NCI-H1694 treated with DMSO at 0.1 percent for 48 hours (cell line): ENCODE measurements around the gene NPIPA1.
"Not testable (repeated sequence)": the region's sequence is repeated elsewhere in the genome, so short reads cannot be mapped to it uniquely, and the experiment has no call there.

Source experiments
- DNase-seq: peaks from one replicate; lab custom pipeline; 2025; lab: John Stamatoyannopoulos, UW

Gene NPIPA1

GRCh38 chr16:14976971-14977736 is 39.9 kb downstream of the NPIPA1 start:
- not testable (repeated sequence) for DNase-seq

- not testable (repeated sequence) for DNase-seq
Observed at GRCh38 chr16:14978281-14978680, 41.0 kb downstream of the NPIPA1 start.

- DNase-seq = not testable (repeated sequence)
Observed at GRCh38 chr16:14978908-14979307, 41.7 kb downstream of the NPIPA1 start.

GRCh38 chr16:14981234-14981633 is 44.0 kb downstream of the NPIPA1 start:
- not testable (repeated sequence) for DNase-seq

GRCh38 chr16:14982521-14982920 is 45.3 kb downstream of the NPIPA1 start:
- not testable (repeated sequence) for DNase-seq

- not testable (repeated sequence) for DNase-seq
Observed at GRCh38 chr16:14988092-14988491, 50.8 kb downstream of the NPIPA1 start.

GRCh38 chr16:14988661-14989191 is 51.5 kb downstream of the NPIPA1 start:
- not testable (repeated sequence) for DNase-seq

- DNase-seq = not testable (repeated sequence)
Observed at GRCh38 chr16:14989291-14990281, 52.3 kb downstream of the NPIPA1 start.

GRCh38 chr16:14993277-14994151 is 56.3 kb downstream of the NPIPA1 start:
- not testable (repeated sequence) for DNase-seq

GRCh38 chr16:14996702-14997101 is 59.5 kb downstream of the NPIPA1 start:
- DNase-seq = not testable (repeated sequence)

- not testable (repeated sequence) for DNase-seq
Observed at GRCh38 chr16:14998300-14998699, 61.1 kb downstream of the NPIPA1 start.

GRCh38 chr16:14999845-15000244 is 62.6 kb downstream of the NPIPA1 start:
- not testable (repeated sequence) for DNase-seq
